HG02852 (cell line): ENCODE results near the gene CASP2.
"Not testable (repeated sequence)": the region's sequence is repeated elsewhere in the genome, so short reads cannot be mapped to it uniquely, and the experiment has no call there.

ENCODE experiments used
- ATAC-seq: cut with Tn5 transposase; IDR thresholded peaks from one replicate; pipeline ENCODE4 v1.9.1; 2021; ENCODE audit warnings: mild to moderate bottlenecking, moderate library complexity; ENCODE audit not compliant: unreplicated experiment

The CASP2 gene

GRCh38 chr7:143289888-143290287 lies 1.7 kb downstream of the CASP2 start:
- ATAC-seq: not testable (repeated sequence)

- ATAC-seq: no peak
Observed at GRCh38 chr7:143290293-143290692, 2.1 kb downstream of the CASP2 start.

- ATAC-seq: no peak
Observed at GRCh38 chr7:143292876-143293275, 4.7 kb downstream of the CASP2 start.

GRCh38 chr7:143295870-143296269 lies 7.7 kb downstream of the CASP2 start:
- no peak for ATAC-seq

- no peak for ATAC-seq
Observed at GRCh38 chr7:143296686-143297085, 8.5 kb downstream of the CASP2 start.

- ATAC-seq: no peak
Observed at GRCh38 chr7:143299346-143299745, 11.2 kb downstream of the CASP2 start.

GRCh38 chr7:143299840-143300239 lies 11.7 kb downstream of the CASP2 start:
- ATAC-seq: no peak

GRCh38 chr7:143300959-143301935 lies 13.1 kb downstream of the CASP2 start:
- no peak for ATAC-seq

GRCh38 chr7:143303733-143304132 lies 15.6 kb downstream of the CASP2 start:
- no peak for ATAC-seq

- no peak for ATAC-seq
Observed at GRCh38 chr7:143304938-143305337, 16.8 kb downstream of the CASP2 start.

GRCh38 chr7:143305423-143306070 lies 17.4 kb downstream of the CASP2 start:
- ATAC-seq: no peak

- no peak for ATAC-seq
Observed at GRCh38 chr7:143308632-143309031, 20.5 kb downstream of the CASP2 start.

GRCh38 chr7:143314127-143314526 lies 26.0 kb downstream of the CASP2 start:
- ATAC-seq: no peak

- ATAC-seq: no peak
Observed at GRCh38 chr7:143315776-143316175, 27.6 kb downstream of the CASP2 start, which contains the start of gene CLCN1. Gene CLCN1, plus strand, starts transcription at chr7:143316111. Its CDS starts 102 bp downstream, at chr7:143316213.

GRCh38 chr7:143316492-143316891 lies 28.3 kb downstream of the CASP2 start:
- no peak for ATAC-seq

- no peak for ATAC-seq
Observed at GRCh38 chr7:143318661-143319060, 30.5 kb downstream of the CASP2 start.

GRCh38 chr7:143320620-143321019 lies 32.5 kb downstream of the CASP2 start:
- no peak for ATAC-seq

- no peak for ATAC-seq
Observed at GRCh38 chr7:143321242-143321641, 33.1 kb downstream of the CASP2 start.

- no peak for ATAC-seq
Observed at GRCh38 chr7:143321734-143322133, 33.6 kb downstream of the CASP2 start.

GRCh38 chr7:143322760-143323633 lies 34.8 kb downstream of the CASP2 start:
- ATAC-seq: no peak

- ATAC-seq: no peak
Observed at GRCh38 chr7:143323653-143324052, 35.5 kb downstream of the CASP2 start.
